Activated naive CD8-positive, alpha-beta T cell treated with anti-CD3 and anti-CD28 coated beads for 36 hours (primary cell): ENCODE data around the gene BLTP3B. TPM values are rescaled to one million over a fixed set of nuclear protein-coding genes. Genes with fewer than 3 reads are reported as not detected.
A peak's percentile ranks its signal among the peaks of the same experiment; 100 is the strongest.

Experiments used
- DNase-seq: peaks from one replicate; pipeline ENCODE4 v3.0.0; 2021
- H3K27ac Mint-ChIP-seq: one replicate; pipeline ENCODE4 v1.8.0; 2022; ENCODE audit warnings: mild to moderate bottlenecking, moderate library complexity, mixed read lengths
- H3K27me3 Mint-ChIP-seq: one replicate; pipeline ENCODE4 v1.8.0; 2022; ENCODE audit warnings: mild to moderate bottlenecking, mixed read lengths
- H3K36me3 Mint-ChIP-seq: one replicate; pipeline ENCODE4 v1.8.0; 2021; ENCODE audit warnings: mild to moderate bottlenecking, mixed read lengths
- H3K4me1 Mint-ChIP-seq: one replicate; pipeline ENCODE4 v1.8.0; 2021; ENCODE audit warnings: mixed read lengths
- H3K4me3 Mint-ChIP-seq: one replicate; pipeline ENCODE4 v1.8.0; 2022; ENCODE audit warnings: mild to moderate bottlenecking, moderate library complexity, mixed read lengths
- H3K9me3 Mint-ChIP-seq: one replicate; pipeline ENCODE4 v1.8.0; 2022; ENCODE audit warnings: mixed read lengths
- total RNA-seq, 2 experiments: library from RNA; stranded (reverse); gene quantifications; one replicate each; pipeline ENCODE4 v1.2.3, GENCODE V29; 2021

Gene BLTP3B
- total RNA-seq, 2 experiments from 2014 or later = 34.1 to 35.3 TPM

DNA sequence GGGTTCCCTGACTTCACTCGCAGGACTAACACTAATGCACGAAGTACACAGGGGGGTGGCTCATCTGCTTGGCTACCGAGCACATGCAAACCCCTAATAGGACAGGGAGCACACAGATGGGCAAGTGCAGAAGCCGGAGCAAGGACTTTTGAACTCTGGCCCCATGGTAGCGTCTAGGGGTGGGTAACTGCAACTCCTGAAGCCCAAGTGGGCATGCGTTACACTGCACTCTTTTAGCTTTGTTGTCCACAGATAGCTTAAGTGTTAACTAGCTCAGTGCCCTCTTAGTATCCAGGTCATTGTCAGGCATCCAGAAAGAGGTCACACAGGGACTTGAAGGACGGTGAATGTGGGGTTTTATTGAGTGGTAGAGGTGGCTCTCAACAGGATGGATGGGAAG is 3.0 kb upstream of the BLTP3B start:
- Mint-ChIP-seq H3K9me3 (no peaks in the 10 kb centered on the region), H3K4me1 (peaks cover 18% of the 10 kb centered on the region), H3K27me3 (no peaks in the 10 kb centered on the region), H3K4me3 (no peak overlapping the region), H3K27ac (no peak overlapping the region), H3K36me3 (peaks cover 6% of the 10 kb centered on the region)
- no peak for DNase-seq

DNA sequence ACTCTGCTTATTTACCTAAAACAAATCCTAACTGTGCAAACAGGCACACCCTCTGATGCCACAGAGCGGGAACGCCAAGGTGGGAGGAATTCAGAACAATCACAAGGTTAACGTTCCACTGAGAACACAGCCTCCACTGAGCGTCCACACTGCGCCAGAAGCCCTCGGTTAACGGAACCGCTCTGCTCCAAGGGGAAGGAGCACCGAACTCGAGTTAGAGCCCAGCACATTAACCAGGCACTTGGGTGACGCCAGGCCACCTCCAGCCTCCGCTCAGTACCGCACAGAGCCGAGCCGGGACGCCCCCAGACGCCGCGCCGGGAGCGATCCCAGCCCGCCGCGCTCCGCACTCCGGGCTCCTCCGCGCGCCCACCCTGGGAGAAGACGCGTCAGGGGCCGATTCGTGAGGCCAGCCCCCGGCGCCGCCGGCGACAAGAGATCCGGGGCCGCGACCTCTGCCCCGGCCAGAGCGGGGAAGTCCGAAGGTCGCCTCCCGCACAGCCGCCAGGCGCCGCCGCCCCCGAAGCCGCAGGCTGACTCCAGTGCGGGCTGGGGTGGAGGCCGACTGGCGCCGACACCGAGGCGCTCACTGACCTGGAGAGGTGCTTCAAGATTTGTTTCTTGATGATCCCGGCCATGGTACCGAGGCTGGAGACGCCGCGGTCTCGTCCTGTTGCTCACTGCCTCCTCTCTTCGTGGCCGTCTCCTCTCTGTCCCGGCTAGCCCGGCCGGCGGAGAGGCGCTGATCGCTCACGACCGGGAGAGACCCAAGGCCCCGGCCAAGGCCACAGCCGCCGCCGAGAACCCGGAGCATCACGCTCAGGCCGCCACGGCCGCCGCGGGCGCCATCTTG is 450 bp downstream of the BLTP3B start:
- H3K36me3 Mint-ChIP-seq = peaks cover 17% of the 10 kb centered on the region
- H3K27ac Mint-ChIP-seq = peak overlapping the region; percentile 99
- peak overlapping the region; percentile 94 for H3K4me3 Mint-ChIP-seq
- H3K4me1 Mint-ChIP-seq = peaks cover 47% of the 10 kb centered on the region
- no peaks in the 10 kb centered on the region for H3K9me3 Mint-ChIP-seq
- no peaks in the 10 kb centered on the region for H3K27me3 Mint-ChIP-seq
- peak; percentile 57 for DNase-seq

DNA sequence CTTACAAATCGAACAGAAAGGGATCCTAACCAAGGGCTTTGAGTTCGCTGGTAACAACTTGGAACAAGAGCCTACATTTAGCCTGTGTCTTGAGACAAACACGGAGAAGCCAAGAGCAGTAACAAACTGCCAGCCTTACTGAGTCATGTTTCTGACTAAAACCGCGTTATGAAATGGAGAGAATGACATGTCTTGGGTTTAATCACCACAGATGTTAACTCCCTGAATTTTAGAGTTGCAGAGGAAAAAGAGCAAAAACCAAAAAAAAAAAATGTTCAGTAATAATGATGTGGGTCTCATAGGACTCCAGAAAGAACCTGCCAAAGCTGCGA is 1.0 kb downstream of the BLTP3B start:
- Mint-ChIP-seq H3K9me3 (no peaks in the 10 kb centered on the region), H3K27ac (peak overlapping the region; percentile 99), H3K36me3 (peaks cover 19% of the 10 kb centered on the region), H3K4me3 (peak overlapping the region; percentile 94), H3K27me3 (no peaks in the 10 kb centered on the region), H3K4me1 (peaks cover 51% of the 10 kb centered on the region)
- DNase-seq = peak; percentile 21

DNA sequence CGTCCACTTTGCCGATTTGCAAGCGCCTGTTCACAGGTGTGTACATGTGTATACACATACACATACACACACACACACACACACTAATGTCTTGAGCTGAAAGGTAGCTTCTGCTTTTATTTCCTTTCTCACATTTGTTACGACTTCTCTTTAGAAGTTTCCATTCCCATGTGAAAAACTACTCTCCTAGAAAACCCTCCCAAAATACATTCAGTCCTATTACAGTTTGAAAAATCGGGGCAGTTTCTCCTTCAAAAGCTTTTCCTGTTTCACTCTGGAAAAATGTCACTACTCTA is 3.9 kb downstream of the BLTP3B start:
- H3K36me3 Mint-ChIP-seq = peaks cover 27% of the 10 kb centered on the region
- no peaks in the 10 kb centered on the region for H3K9me3 Mint-ChIP-seq
- no peak for DNase-seq
- H3K4me3 Mint-ChIP-seq = peak overlapping the region; percentile 1
- no peaks in the 10 kb centered on the region for H3K27me3 Mint-ChIP-seq
- H3K4me1 Mint-ChIP-seq = peaks cover 52% of the 10 kb centered on the region
- H3K27ac Mint-ChIP-seq = no peak overlapping the region

DNA sequence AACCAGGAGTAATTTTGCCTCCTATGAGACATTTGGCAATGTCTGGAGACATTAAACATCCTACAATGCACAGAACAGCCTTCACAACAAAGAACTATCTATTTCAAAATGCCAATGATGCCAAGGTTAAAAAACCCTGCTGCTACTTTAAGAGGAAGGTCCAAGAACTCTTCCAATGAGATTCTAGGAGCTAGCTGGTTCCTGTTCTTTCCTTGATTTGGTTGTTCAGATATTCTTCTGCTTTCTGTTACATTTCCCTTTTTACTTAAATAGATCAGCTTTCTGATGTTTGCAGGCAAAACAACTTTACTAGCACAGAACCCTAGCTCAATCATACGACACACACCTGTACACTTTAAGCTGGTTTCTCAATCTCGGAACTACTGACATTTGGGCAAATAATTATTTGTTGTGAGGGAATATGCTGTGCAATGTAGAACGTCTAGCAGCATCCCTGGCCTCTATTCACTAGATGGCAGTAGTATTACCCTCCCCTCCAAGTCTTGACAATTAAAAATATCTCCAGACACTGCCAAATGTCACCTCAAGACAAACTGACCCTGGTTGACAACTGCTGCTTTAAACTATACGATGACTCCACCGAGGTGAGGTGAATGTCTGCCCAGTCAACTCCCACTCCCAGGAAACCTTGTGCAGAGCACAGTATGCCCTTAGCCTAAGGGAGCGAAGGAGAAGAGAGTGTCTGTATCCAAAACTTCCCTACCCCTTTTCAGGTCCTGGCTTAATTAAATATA is 4.4 kb downstream of the BLTP3B start:
- Mint-ChIP-seq H3K4me1 (peaks cover 52% of the 10 kb centered on the region), H3K4me3 (peak overlapping the region; percentile 1), H3K27me3 (no peaks in the 10 kb centered on the region), H3K9me3 (peaks cover 1% of the 10 kb centered on the region), H3K36me3 (peaks cover 29% of the 10 kb centered on the region), H3K27ac (no peak overlapping the region)
- DNase-seq = no peak

DNA sequence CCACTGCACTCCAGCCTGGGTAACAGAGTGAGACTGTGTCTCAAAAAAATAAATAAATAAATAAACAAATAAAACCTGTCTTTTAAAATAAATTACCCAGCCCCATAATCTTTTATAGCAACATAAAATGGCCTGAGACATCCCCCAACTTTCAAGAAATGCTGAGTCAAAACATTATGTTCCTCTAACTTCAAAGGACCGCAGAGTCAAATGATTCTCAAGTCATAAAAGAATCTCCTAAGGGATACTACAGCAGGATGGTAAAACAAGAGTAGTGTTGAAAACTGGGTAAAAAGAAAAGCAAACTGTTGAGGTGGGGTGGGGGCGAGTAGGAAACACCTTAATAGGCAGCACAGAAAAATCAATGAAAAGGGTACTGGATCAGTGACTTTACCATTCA is 9.5 kb downstream of the BLTP3B start:
- Mint-ChIP-seq H3K27ac (no peak overlapping the region), H3K27me3 (no peaks in the 10 kb centered on the region), H3K4me1 (peaks cover 36% of the 10 kb centered on the region), H3K4me3 (no peak overlapping the region), H3K9me3 (peaks cover 5% of the 10 kb centered on the region), H3K36me3 (peaks cover 18% of the 10 kb centered on the region)
- DNase-seq = no peak

DNA sequence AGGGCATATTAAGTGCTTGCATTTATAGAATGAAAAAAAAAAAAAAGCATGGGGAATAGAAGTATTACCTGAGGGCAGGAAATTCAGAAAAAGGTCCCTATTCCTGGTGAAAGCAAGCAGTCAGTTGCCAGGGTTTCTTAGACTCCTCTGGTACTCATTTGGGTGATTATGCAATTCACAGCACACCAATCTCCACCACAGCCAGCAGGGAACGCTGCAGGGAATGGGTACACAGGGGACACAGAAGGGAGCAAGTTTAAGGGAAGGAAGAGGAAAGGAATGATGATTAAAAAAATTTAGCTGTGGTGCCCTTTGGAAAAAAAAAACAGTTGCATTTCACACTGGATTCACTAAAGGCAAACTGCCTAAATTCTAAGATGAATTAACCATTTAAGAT is 14.2 kb downstream of the BLTP3B start:
- no peak overlapping the region for H3K27ac Mint-ChIP-seq
- H3K9me3 Mint-ChIP-seq = peaks cover 5% of the 10 kb centered on the region
- peaks cover 7% of the 10 kb centered on the region for H3K36me3 Mint-ChIP-seq
- H3K4me1 Mint-ChIP-seq = peaks cover 30% of the 10 kb centered on the region
- H3K4me3 Mint-ChIP-seq = no peak overlapping the region
- no peaks in the 10 kb centered on the region for H3K27me3 Mint-ChIP-seq
- no peak for DNase-seq

DNA sequence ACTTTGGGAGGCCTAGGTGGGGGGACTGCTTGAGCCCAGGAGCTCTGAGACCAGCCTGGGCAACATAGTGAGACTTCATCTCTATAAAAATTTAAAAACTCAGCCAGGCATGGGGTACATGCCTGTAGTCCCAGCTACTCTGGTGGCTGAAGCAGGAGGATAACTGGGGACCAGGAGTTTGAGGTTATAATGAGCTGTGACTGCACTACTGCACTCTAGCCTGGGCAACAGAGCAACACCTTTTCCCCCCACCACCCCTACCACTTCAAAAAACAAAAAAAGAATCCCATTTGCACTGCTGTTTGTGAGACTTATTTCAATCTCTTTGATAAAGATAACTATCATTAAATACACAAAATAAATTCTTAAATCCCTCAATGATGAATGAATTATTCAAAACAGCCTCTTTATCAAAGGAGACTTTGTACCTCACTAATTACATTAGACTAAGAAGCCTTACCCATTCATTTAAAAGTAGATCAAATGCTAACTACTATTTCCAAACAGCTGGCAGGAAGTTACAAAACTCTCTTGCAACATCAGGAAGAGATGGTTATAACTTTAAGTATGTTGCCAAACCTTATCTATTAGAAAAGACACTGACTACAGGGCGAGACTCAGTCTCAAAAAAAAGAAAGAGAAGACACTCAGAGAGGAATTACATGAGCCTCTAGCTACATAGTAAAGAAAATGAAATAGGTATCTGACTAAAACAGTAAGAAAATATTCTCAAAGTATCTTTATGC is 14.7 kb downstream of the BLTP3B start:
- no peak for DNase-seq
- Mint-ChIP-seq H3K27me3 (no peaks in the 10 kb centered on the region), H3K4me3 (no peak overlapping the region), H3K9me3 (peaks cover 4% of the 10 kb centered on the region), H3K4me1 (peaks cover 28% of the 10 kb centered on the region), H3K36me3 (peaks cover 5% of the 10 kb centered on the region), H3K27ac (peak overlapping the region; percentile 11)

DNA sequence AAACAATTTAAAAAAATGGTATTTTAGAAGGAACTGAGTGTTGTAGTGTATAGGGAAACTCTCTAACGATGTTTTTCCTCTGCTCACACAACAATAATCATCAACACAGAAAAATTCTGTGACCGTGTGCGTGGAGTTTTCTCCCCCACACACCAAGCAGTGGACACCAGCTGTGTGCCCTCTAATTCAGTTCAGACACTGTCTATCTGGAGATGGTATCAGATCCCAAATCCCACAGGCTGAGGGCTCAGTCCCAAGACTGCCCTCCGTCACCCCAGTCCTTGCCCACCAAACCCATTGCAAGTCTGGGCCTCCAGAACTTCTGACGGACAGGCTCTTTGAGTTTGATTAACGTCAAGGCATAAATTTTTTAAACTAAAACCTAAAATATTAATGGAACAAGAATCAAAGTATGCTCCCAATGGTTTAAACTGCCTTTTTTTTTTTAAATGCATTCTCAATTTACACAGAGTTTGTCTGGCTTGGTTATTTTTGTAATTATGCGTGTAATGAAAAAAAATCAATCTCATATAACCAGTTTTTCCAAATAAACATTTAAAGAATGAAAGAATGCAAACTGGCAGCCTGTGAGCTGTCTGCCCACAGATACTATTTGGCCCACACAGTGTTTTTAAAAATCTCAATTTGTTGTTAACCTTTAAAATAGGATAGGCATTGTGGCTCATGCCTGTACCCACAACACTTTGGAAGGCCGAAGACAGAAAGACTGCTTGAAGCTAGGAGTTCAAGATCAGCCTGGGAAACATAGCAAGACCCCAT is 19.2 kb downstream of the BLTP3B start:
- peaks cover 14% of the 10 kb centered on the region for H3K36me3 Mint-ChIP-seq
- peaks cover 6% of the 10 kb centered on the region for H3K9me3 Mint-ChIP-seq
- peaks cover 21% of the 10 kb centered on the region for H3K4me1 Mint-ChIP-seq
- no peak overlapping the region for H3K4me3 Mint-ChIP-seq
- no peak for DNase-seq
- no peak overlapping the region for H3K27ac Mint-ChIP-seq
- no peaks in the 10 kb centered on the region for H3K27me3 Mint-ChIP-seq

DNA sequence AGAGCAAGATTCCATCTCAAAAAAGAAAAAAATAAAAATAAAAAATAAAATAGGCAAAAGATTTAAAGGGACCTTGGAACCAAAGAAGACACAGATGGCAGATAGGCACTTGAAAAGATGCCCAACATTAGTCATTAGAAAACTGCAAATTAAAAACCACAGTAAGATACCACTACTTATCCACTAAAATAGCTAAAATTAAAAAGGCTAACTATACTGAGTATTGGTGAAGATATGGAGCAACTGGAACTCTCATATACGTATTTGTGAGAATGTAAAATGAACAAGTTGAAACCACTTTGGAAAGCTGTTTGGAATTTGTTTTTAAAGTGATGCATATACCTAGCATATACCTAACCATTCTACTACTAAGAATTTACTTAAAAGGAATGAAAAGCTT is 22.3 kb downstream of the BLTP3B start:
- H3K9me3 Mint-ChIP-seq = peaks cover 8% of the 10 kb centered on the region
- no peak overlapping the region for H3K27ac Mint-ChIP-seq
- peaks cover 6% of the 10 kb centered on the region for H3K4me1 Mint-ChIP-seq
- no peak overlapping the region for H3K4me3 Mint-ChIP-seq
- DNase-seq = no peak
- no peaks in the 10 kb centered on the region for H3K27me3 Mint-ChIP-seq
- peaks cover 23% of the 10 kb centered on the region for H3K36me3 Mint-ChIP-seq

DNA sequence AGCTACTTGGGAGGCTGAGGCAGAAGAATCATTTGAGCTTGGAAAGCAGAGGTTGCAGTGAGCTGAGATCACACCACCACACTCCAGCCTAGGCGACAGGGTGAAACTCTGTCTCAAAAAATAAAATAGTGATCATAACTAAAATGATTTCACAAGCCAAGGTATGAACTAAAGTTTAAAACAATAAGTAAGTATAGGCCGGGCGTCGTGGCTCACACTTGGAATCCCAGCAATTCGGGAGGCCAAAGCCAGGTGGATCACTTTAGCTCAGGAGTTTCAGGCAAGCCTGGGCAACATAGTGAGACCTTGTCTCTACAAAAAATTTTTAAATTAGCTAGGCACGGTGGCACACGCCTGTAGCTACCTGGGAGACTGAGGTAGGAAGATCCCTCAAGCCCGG is 27.4 kb downstream of the BLTP3B start:
- Mint-ChIP-seq H3K36me3 (peaks cover 22% of the 10 kb centered on the region), H3K27ac (no peak overlapping the region), H3K4me1 (peaks cover 16% of the 10 kb centered on the region), H3K27me3 (no peaks in the 10 kb centered on the region), H3K4me3 (no peak overlapping the region), H3K9me3 (peaks cover 4% of the 10 kb centered on the region)
- DNase-seq = no peak

DNA sequence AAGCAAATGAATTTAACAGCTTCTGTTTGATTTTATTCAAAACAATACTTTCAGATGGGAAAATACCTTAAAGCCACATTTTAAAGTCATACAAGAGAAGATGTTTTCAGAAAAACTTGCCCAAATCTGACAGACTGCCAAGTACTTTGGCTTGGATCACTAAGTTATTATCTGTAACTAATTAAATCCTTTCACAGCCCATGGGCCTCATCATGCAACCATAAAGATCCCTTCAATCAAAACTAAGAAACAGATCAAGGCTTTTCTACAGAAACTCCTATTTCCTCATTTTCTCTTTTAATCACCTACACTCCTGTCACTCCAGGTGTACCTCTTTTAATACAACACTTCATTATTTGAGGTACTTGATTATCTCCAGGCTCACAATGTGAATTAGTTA is 28.1 kb downstream of the BLTP3B start:
- peaks cover 23% of the 10 kb centered on the region for H3K36me3 Mint-ChIP-seq

DNA sequence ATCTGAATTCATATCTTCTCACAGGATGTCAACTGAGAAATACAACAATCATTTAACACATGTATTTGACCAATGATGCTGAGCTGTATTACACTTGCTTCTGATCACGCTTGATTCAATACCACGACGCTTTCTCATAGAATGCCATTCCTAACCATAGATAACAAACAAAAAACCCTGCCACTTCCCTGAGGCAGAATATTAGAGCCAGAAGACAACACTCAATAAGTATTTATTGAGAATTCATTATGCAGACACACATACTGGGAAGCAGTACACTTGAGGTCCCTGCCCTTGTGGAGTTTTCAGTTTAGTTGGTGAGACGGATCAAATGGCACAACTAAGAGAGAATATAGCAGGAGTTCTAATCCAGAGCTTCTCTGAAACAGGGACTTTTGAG is 32.4 kb downstream of the BLTP3B start:
- peaks cover 16% of the 10 kb centered on the region for H3K4me1 Mint-ChIP-seq
- peaks cover 40% of the 10 kb centered on the region for H3K36me3 Mint-ChIP-seq
- no peak overlapping the region for H3K4me3 Mint-ChIP-seq
- DNase-seq = no peak
- H3K27me3 Mint-ChIP-seq = no peaks in the 10 kb centered on the region
- H3K27ac Mint-ChIP-seq = no peak overlapping the region
- H3K9me3 Mint-ChIP-seq = peaks cover 8% of the 10 kb centered on the region

More for the DNA sequence above, 28.1 kb downstream of the BLTP3B start:
- no peak for DNase-seq
- H3K27me3 Mint-ChIP-seq = no peaks in the 10 kb centered on the region
- H3K9me3 Mint-ChIP-seq = peaks cover 4% of the 10 kb centered on the region
- peaks cover 16% of the 10 kb centered on the region for H3K4me1 Mint-ChIP-seq
- H3K4me3 Mint-ChIP-seq = no peak overlapping the region
- no peak overlapping the region for H3K27ac Mint-ChIP-seq

DNA sequence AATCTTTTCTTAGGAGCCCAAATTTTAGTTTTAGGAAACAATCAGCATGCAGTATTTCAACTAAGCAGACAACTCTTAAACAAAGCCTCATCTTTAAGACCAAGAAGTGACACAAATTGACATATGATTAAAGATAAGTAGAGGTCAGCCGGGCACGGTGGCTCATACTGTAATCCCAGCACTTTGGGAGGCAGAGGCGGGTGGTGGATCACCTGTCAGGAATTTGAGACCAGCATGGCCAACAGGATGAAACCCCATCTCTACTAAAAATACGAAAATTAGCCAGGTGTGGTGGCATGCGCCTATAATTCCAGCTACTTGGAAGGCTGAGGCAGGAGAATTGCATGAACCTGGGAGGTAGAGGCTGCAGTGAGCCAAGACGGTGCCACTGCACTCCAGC is 35.8 kb downstream of the BLTP3B start:
- no peaks in the 10 kb centered on the region for H3K27me3 Mint-ChIP-seq
- no peak overlapping the region for H3K4me3 Mint-ChIP-seq
- H3K27ac Mint-ChIP-seq = no peak overlapping the region
- peaks cover 33% of the 10 kb centered on the region for H3K36me3 Mint-ChIP-seq
- peaks cover 2% of the 10 kb centered on the region for H3K4me1 Mint-ChIP-seq
- H3K9me3 Mint-ChIP-seq = peaks cover 8% of the 10 kb centered on the region
- DNase-seq = no peak

DNA sequence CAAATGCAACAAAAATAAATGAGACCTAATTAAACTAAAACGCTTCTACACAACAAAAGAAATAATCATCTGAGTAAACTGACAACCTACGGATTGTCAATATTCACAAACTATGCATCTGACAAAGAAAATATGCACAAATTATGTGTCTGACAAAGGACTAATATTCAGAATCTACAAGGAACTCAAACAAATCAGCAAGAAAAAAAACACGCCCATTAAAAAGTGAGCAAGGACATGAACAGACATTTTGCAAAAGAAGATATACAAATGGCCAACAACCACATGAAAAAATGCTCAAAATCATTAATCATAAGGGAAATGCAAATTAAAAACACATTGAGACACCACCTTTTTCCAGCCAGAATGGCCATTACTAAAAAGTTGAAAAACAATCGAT is 37.0 kb downstream of the BLTP3B start:
- Mint-ChIP-seq H3K27ac (no peak overlapping the region), H3K27me3 (no peaks in the 10 kb centered on the region), H3K36me3 (peaks cover 33% of the 10 kb centered on the region), H3K4me1 (peaks cover 2% of the 10 kb centered on the region), H3K9me3 (peaks cover 8% of the 10 kb centered on the region), H3K4me3 (no peak overlapping the region)
- DNase-seq = no peak
